Body of pancreas (tissue), 4 donors: ENCODE measurements around the gene MACF1. TPM values are rescaled to one million over a fixed set of nuclear protein-coding genes. Genes with fewer than 3 reads are reported as not detected.

Experiments
- ATAC-seq: fragments of 150-250 bp; one replicate; pipeline ENCODE4 v1.9.1; 2016
- DNase-seq, 4 donors: peaks; one replicate each; pipeline ENCODE4 v3.0.0-alpha.2; 2019
- H3K27ac ChIP-seq, 4 donors: fragments of 200-600 bp; sonication (generic); 1 replicate in 3 of 4; 2 replicates in 1 of 4; pipeline versions ENCODE4 v1.5.1 to v1.6.1; 2016 to 2019; ENCODE audit warnings: mild to moderate bottlenecking in 1 of 4, mixed read lengths in 1 of 4, moderate library complexity in 1 of 4
- H3K27me3 ChIP-seq, 2 donors: fragments of 200-600 bp; sonication (generic); one replicate each; pipeline ENCODE4 v1.6.0; 2016; ENCODE audit warnings: mild to moderate bottlenecking in 1 of 2
- H3K36me3 ChIP-seq, 2 donors: fragments of 200-600 bp; sonication (generic); replicated peaks in 1 of 2; 2 replicates each; pipeline ENCODE4 v1.5.1; 2016; ENCODE audit warnings: low read depth in 2 of 2; ENCODE audit not compliant: insufficient read depth in 1 of 2
- H3K4me1 ChIP-seq: fragments of 200-600 bp; sonication (generic); one replicate; pipeline ENCODE4 v1.6.0; 2016
- H3K4me3 ChIP-seq, 2 donors: fragments of 200-600 bp; sonication (generic); 1 replicate in 1 of 2; 2 replicates in 1 of 2; pipeline ENCODE4 v1.5.1; 2016 to 2019
- H3K9me3 ChIP-seq, 3 donors: fragments of 200-600 bp; sonication (generic); 1 replicate in 2 of 3; 2 replicates in 1 of 3; pipeline ENCODE4 v1.5.1; 2016
- CTCF ChIP-seq, 7 experiments: fragments of 450-650 bp in 4 of 7; fragments of 200-600 bp in 3 of 7; sonication (generic) in 3 of 7; IDR thresholded peaks; one replicate each; pipeline ENCODE4 v1.5.1; 2016 to 2019; ENCODE audit warnings: antibody characterized with exemption in 7 of 7
- POLR2A ChIP-seq, 3 donors: fragments of 450-650 bp; IDR thresholded peaks; one replicate each; pipeline ENCODE4 v1.6.1; 2016; ENCODE audit warnings: antibody characterized with exemption in 3 of 3, mild to moderate bottlenecking in 2 of 3
- WGBS, 2 donors: methylation state at CpG; one replicate each; pipeline ENCODE4 v1.1.5; 2017; 5-methylcytosine and 5-hydroxymethylcytosine counted together
- intact Hi-C: fragments of 100-400 bp; cut with DNase I; formaldehyde crosslinking; loops from one replicate; pipeline ENCODE4 v1.15.1; 2023
- total RNA-seq, 2 donors: library from RNA; depleted of rRNA; stranded (reverse); fragments of >200 nt; gene quantifications; one replicate each; pipeline ENCODE4 v1.1.0, GENCODE V29; 2016

MACF1 gene
- total RNA-seq, 2 donors from 2014 or later: 144 to 190 TPM

- no peak overlapping the region for H3K27ac ChIP-seq
- no peak overlapping the region for H3K4me3 ChIP-seq
- WGBS, 2 donors: 88 to 96% methylated on average over 5 of the region's 5 CpGs
- TF ChIP-seq POLR2A (IDR thresholded peaks at IDR 0.05): no peak
- no peak for TF ChIP-seq CTCF (IDR thresholded peaks at IDR 0.05)
- ATAC-seq (no peak), DNase-seq (no peak)
- no peaks in the 10 kb centered on the region for H3K9me3 ChIP-seq
- peaks cover 11% of the 10 kb centered on the region for H3K4me1 ChIP-seq
- peaks cover 0 to 26% of the 10 kb centered on the region in 2 donors for H3K36me3 ChIP-seq
- intact Hi-C loops: no loop called here
- no peaks in the 10 kb centered on the region for H3K27me3 ChIP-seq
Measured at GRCh38 chr1:39478126-39478915, 273.8 kb downstream of the MACF1 start.

DNA sequence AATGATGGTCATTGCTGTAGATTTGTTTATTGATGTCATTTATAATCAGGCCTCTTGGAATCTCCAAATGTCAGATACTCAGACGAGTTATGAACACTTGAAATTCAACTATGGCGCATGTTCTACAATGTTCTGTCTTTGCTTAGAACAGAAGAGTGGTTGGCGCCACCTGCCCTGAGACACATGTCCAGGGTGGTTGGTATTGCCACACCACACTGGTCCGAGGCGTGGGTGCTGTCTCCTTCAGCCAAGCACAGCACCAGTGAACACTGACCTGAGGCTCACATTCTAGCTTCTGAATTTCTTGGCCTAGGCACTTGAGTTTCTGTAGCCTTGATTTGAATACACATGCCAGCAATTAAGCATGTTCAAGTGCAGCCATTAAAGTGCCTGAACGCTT is 276.8 kb downstream of the MACF1 start:
- Histone ChIP-seq H3K4me3 (no peak overlapping the region), H3K27ac (no peak overlapping the region), H3K9me3 (no peaks in the 10 kb centered on the region), H3K4me1 (no peaks in the 10 kb centered on the region), H3K36me3 (peaks cover 0 to 34% of the 10 kb centered on the region in 2 donors), H3K27me3 (no peaks in the 10 kb centered on the region)
- 86 to 91% methylated on average over 6 of the region's 6 CpGs for WGBS, 2 donors
- TF ChIP-seq POLR2A (IDR thresholded peaks at IDR 0.05) (no peak), CTCF (IDR thresholded peaks at IDR 0.05) (no peak)
- intact Hi-C loops: no loop called here
- ATAC-seq (no peak), DNase-seq (no peak)

GRCh38 chr1:39483276-39483675 is 278.8 kb downstream of the MACF1 start:
- intact Hi-C loops: no loop called here
- H3K9me3 ChIP-seq: no peaks in the 10 kb centered on the region
- WGBS, 2 donors: 62 to 65% methylated on average over 1 of the region's 1 CpG
- no peaks in the 10 kb centered on the region for H3K4me1 ChIP-seq
- TF ChIP-seq CTCF (IDR thresholded peaks at IDR 0.05) (no peak), POLR2A (IDR thresholded peaks at IDR 0.05) (no peak)
- no peak for DNase-seq
- H3K27me3 ChIP-seq: no peaks in the 10 kb centered on the region
- H3K36me3 ChIP-seq: peaks cover 0 to 37% of the 10 kb centered on the region in 2 donors
- no peak overlapping the region for H3K4me3 ChIP-seq
- H3K27ac ChIP-seq: no peak overlapping the region
- no peak for ATAC-seq

DNA sequence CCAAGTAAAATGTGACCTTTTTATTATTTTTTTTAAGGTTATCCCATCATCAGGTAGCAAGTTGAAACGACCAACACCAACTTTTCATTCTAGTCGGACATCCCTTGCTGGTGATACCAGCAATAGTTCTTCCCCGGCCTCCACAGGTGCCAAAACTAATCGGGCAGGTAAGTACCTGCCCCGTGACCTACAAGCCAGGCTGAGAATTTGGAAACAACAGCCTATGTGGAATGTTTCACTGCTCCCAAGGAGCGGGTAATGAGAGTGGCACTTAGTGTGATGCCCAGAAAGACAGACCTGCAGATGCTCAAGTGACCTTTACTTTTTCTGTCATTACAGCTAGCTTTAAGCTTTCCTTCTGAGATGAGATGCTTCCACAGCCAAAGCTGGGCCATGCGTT is 280.1 kb downstream of the MACF1 start:
- H3K36me3 ChIP-seq: peaks cover 0 to 36% of the 10 kb centered on the region in 2 donors
- H3K27ac ChIP-seq: no peak overlapping the region
- intact Hi-C loops: no loop called here
- H3K9me3 ChIP-seq: no peaks in the 10 kb centered on the region
- DNase-seq (no peak), ATAC-seq (no peak)
- H3K4me1 ChIP-seq: no peaks in the 10 kb centered on the region
- TF ChIP-seq POLR2A (IDR thresholded peaks at IDR 0.05) (no peak), CTCF (IDR thresholded peaks at IDR 0.05) (no peak)
- 84 to 86% methylated on average over 7 of the region's 7 CpGs for WGBS, 2 donors
- no peaks in the 10 kb centered on the region for H3K27me3 ChIP-seq
- H3K4me3 ChIP-seq: no peak overlapping the region
